Activated CD4-positive, alpha-beta T cell treated with anti-CD3 and anti-CD28 coated beads for 1 hour (primary cell): ENCODE results near the gene CSDE1.
"Not testable (repeated sequence)": the region's sequence is repeated elsewhere in the genome, so short reads cannot be mapped to it uniquely, and the experiment has no call there.

Experiments
- DNase-seq: peaks from one replicate; pipeline ENCODE4 v3.0.0-alpha.2; 2020

CSDE1 gene

GRCh38 chr1:114757455-114758255 is at the start of gene CSDE1:
CSDE1 (minus strand) TSS chr1:114757984; CDS start chr1:114739890, 18,094 bp downstream.
- DNase-seq, result peak; percentile 95

- DNase-seq, result not testable (repeated sequence)
Measured at GRCh38 chr1:114804449-114804848, 46.7 kb upstream of the CSDE1 start.

- no peak for DNase-seq
Measured at GRCh38 chr1:114803001-114803400, 45.2 kb upstream of the CSDE1 start.

- no peak for DNase-seq
Measured at GRCh38 chr1:114794038-114794437, 36.3 kb upstream of the CSDE1 start.

- not testable (repeated sequence) for DNase-seq
Measured at GRCh38 chr1:114790581-114790980, 32.8 kb upstream of the CSDE1 start.

GRCh38 chr1:114786440-114786839 is 28.7 kb upstream of the CSDE1 start:
- DNase-seq, result not testable (repeated sequence)

GRCh38 chr1:114782476-114782875 is 24.7 kb upstream of the CSDE1 start:
- DNase-seq, result no peak

- DNase-seq, result peak; percentile 89
Measured at GRCh38 chr1:114780344-114781226, 22.8 kb upstream of the CSDE1 start, which contains the start of gene SIKE1. SIKE1 (minus strand) TSS chr1:114780685; CDS start chr1:114780607, 78 bp downstream.

- DNase-seq, result no peak
Measured at GRCh38 chr1:114779722-114780121, 21.9 kb upstream of the CSDE1 start.

- not testable (repeated sequence) for DNase-seq
Measured at GRCh38 chr1:114776726-114777125, 18.9 kb upstream of the CSDE1 start.

GRCh38 chr1:114771992-114772391 is 14.2 kb upstream of the CSDE1 start:
- DNase-seq, result no peak

GRCh38 chr1:114770989-114771388 is 13.2 kb upstream of the CSDE1 start:
- DNase-seq, result no peak

GRCh38 chr1:114764689-114765088 is 6.9 kb upstream of the CSDE1 start:
- DNase-seq, result no peak

- DNase-seq, result no peak
Measured at GRCh38 chr1:114758256-114758832, 560 bp upstream of the CSDE1 start.

- no peak for DNase-seq
Measured at GRCh38 chr1:114756949-114757454, 782 bp downstream of the CSDE1 start.

GRCh38 chr1:114756009-114756892 is 1.5 kb downstream of the CSDE1 start:
- no peak for DNase-seq

GRCh38 chr1:114755006-114755931 is 2.5 kb downstream of the CSDE1 start:
- no peak for DNase-seq

GRCh38 chr1:114753702-114754101 is 4.1 kb downstream of the CSDE1 start:
- DNase-seq, result not testable (repeated sequence)

- no peak for DNase-seq
Measured at GRCh38 chr1:114753143-114753542, 4.6 kb downstream of the CSDE1 start.

- no peak for DNase-seq
Measured at GRCh38 chr1:114750780-114751179, 7.0 kb downstream of the CSDE1 start.

GRCh38 chr1:114749835-114750234 is 7.9 kb downstream of the CSDE1 start:
- DNase-seq, result no peak
